ENCODE data around the gene ZNF555. TPM values are rescaled to one million over a fixed set of nuclear protein-coding genes. Genes with fewer than 3 reads are reported as not detected.
A peak's percentile ranks its signal among the peaks of the same experiment; 100 is the strongest.

Gene ZNF555
- total and polyA plus RNA-seq, 9 of the 15 experiments (the other 6 are each of a cell fraction or from before 2014, with no cell fraction given) = 2.0 to 6.7 (median 5.4) TPM

- TF ChIP-seq THAP7 (CRISPR knock-in tag; IDR thresholded peaks at IDR 0.05) = no peak
- no peak for TF ChIP-seq ZBTB34 (CRISPR knock-in tag; IDR thresholded peaks at IDR 0.05)
- no peak for TF ChIP-seq LEF1 (IDR thresholded peaks at IDR 0.05)
- TF ChIP-seq TFAP4 (CRISPR knock-in tag; IDR thresholded peaks at IDR 0.05; ENCODE audit: borderline replicate concordance) = peak; percentile 89
- TF ChIP-seq CUX1 (CRISPR knock-in tag; IDR thresholded peaks at IDR 0.05) = no peak
- peak; percentile 60 for TF ChIP-seq TBP (optimal IDR thresholded peaks at IDR 0.05; ENCODE audit: low read depth, low read length)
- peak; percentile 77 for TF ChIP-seq ZBTB33 (CRISPR knock-in tag; IDR thresholded peaks at IDR 0.05)
- peak; percentile 75 for TF ChIP-seq ZBTB12 (CRISPR knock-in tag; IDR thresholded peaks at IDR 0.05)
- no peak for TF ChIP-seq THRB (CRISPR knock-in tag; conservative IDR thresholded peaks at IDR 0.05)
- TF ChIP-seq ZBTB1 (CRISPR knock-in tag; IDR thresholded peaks at IDR 0.05; ENCODE audit: borderline replicate concordance, low read depth) = 0 out of 2 replicates have a peak, but pooled peaks have one; percentile 22
- TF ChIP-seq TEAD1 (CRISPR knock-in tag; IDR thresholded peaks at IDR 0.05) = peak; percentile 47 to 64; a peak in 3 of 4 replicates
Measured at GRCh38 chr19:2819540-2820111, 21.6 kb upstream of the ZNF555 start, which contains the start of gene ZNF554 (continued).

Data from K562 (cell line).